NB4 (cell line): ENCODE results near the gene HCAR2.

ENCODE experiments used
- CTCF ChIP-seq: IDR thresholded peaks from one replicate; pipeline ENCODE4 v1.5.1; 2012; ENCODE audit warnings: low read depth, low read length
- MYC ChIP-seq: IDR thresholded peaks from 2 replicates; pipeline ENCODE4 v1.6.1; 2011; ENCODE audit warnings: low read depth, low read length
- POLR2A ChIP-seq: IDR thresholded peaks from 2 replicates; pipeline ENCODE4 v1.6.1; 2011; ENCODE audit warnings: mild to moderate bottlenecking; ENCODE audit not compliant: insufficient read length; ENCODE audit errors: extremely low read depth
- TF ChIP-seq, protein P1 (sequence below): IDR thresholded peaks from 2 replicates; pipeline ENCODE4 v1.6.1; 2011; ENCODE audit warnings: low read depth, low read length

GRCh38 chr12:122726080-122726558, 23.0 kb upstream of the HCAR2 start:
- TF ChIP-seq CTCF (no peak), POLR2A (no peak), MYC (no peak)
- TF ChIP-seq, protein P1, sequence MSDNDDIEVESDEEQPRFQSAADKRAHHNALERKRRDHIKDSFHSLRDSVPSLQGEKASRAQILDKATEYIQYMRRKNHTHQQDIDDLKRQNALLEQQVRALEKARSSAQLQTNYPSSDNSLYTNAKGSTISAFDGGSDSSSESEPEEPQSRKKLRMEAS = no peak
